Activated naive CD4-positive, alpha-beta T cell (primary cell): ENCODE results near the gene CETN3.
"Not testable (repeated sequence)": the region's sequence is repeated elsewhere in the genome, so short reads cannot be mapped to it uniquely, and the experiment has no call there.

Experiments
- DNase-seq, 4 experiments: peaks; one replicate each; lab custom pipeline; 2025; lab: John Stamatoyannopoulos, UW

The CETN3 gene

GRCh38 chr5:90383903-90384302 is 25.7 kb downstream of the CETN3 start:
- DNase-seq: no peak

- no peak for DNase-seq
These were observed 28.2 kb downstream of the CETN3 start for GRCh38 chr5:90381213-90381929.

DNA sequence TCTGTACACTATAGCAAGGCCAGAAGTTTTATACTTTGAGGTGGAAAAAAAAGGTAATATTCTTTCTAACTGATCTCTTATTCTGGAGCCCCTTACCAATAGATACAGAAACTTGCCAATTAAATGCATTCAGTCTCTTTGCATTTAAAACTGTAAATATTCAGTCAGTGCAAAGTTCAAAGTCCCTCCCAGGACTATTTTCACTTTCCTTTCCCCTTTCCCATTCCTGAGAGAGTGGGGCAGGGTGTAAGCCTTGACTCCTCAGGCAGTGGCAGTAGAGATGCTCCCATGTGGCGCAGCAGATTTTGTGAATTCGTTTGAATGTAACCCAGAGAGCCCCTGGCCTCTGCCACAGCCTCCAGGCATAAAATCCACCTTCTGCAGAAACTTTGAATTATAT is 29.9 kb downstream of the CETN3 start:
- DNase-seq: no peak

- DNase-seq: no peak
These were observed 30.8 kb downstream of the CETN3 start for GRCh38 chr5:90378752-90379151.

- not testable (repeated sequence) for DNase-seq
These were observed 38.3 kb downstream of the CETN3 start for GRCh38 chr5:90371269-90371668.

DNA sequence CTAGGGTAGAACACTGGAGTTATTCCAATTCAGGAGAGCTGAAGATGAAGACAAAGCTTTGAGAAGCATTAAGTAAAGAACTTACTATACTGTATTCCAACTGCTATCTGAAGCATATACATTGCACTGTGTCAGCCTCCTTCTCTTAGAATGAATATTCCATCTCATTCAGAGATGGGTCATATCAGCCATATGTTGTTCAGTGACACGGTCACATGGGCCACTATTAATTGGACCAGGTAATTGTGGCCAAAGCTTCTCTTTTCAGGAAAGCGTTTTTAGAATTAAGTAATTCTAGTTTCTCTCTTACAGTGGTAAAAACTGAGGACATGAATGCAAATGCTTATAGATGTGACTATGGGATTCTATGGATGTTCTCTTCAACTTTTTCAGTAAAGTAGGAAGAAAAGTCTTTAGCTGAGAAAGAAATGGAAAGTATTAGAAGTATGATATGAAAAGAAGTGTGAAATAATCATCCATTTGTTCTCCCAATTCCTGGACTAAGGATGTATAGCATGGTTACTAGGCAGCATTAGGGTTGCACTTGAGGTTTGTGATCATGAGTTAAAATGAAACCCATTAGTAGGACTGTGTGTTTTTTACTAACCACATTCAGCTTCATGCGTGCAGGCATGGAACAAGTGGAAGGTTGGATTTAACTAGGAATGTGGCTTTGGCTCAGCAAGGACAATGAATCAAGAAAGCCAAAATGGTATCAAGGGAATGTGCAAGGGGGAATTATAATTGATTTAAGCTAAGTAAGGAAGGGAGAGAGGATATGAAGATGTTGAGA is 40.9 kb downstream of the CETN3 start:
- no peak for DNase-seq

DNA sequence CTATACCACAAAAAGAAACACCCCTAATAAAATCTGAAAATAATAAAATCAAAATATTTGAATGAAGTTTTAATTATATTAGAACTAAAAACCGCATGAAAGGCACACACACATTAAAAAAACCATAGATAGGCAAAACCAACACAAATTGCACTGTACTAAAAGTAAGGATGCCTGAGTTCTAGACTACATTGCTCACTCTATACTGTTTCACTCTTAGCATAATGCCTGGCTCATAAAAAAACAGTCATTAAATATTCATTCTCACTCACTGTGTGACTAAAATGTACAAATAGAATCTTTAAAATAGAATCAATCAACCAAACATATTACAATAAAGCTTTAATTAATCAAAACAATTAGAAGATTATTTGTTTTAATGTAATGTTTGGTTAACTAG is 41.7 kb downstream of the CETN3 start:
- no peak for DNase-seq

DNA sequence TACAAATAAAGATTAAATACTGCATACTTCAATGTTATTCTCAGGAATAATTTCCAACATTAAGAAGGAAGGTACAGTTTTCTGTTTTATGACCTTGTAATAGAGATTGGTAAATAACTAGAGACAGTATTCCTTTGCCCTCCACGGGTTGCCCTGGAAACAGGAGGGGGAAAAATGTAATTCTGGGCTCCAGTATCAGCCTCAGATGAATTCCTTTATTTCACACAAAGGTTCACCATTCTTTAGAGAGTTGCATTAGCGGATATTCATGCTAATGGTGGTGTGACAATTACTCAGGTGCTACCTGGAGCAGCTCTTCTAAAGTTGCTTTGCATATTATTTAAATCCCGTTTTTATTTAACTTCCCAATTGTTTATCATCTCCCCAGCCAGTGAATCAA is 42.6 kb downstream of the CETN3 start:
- no peak for DNase-seq

DNA sequence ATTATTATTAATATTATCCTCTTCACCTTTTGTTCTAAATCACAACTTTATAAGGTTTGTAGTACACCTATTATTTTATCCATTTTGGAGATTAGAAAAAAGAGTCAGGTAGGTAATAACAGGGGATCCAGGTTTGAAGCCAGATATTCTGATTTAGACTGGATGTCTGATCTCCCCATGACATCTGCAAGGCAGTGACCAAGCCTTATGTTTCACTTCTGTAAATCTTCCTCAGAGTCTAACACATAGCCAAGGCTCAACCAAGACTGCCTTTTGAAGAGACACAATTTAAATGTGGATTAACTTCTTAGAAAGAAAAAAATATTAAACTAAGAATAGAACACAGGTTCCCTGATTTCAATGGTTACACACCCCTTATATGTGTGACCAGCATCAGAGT is 44.2 kb downstream of the CETN3 start:
- no peak for DNase-seq

- DNase-seq: no peak
These were observed 50.3 kb downstream of the CETN3 start for GRCh38 chr5:90359073-90359920.

GRCh38 chr5:90356622-90357021 is 52.9 kb downstream of the CETN3 start:
- no peak for DNase-seq

- DNase-seq: no peak
These were observed 53.4 kb downstream of the CETN3 start for GRCh38 chr5:90356176-90356575.

- DNase-seq: no peak
These were observed 53.9 kb downstream of the CETN3 start for GRCh38 chr5:90355635-90356034.

DNA sequence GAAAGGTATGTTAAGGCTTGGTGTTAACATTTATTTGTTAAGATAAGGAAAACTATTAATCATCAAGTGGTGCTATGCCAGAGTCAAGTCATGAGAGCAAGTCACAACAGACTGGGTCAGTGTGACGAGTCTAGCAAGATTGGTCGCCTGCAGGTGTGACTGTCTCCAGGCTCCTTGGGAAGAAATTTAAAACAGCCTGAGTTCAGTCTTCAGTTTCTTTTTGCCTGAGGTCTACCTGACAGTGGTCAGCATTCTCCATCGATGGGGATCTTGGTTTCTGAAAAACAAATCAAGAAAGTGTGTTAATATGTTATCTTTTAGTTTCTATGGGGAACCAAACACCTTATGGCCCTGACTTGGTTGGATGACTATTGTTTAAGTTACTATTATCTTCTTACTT is 56.3 kb downstream of the CETN3 start:
- DNase-seq: no peak

- no peak for DNase-seq
These were observed 58.5 kb downstream of the CETN3 start for GRCh38 chr5:90351101-90351500.

DNA sequence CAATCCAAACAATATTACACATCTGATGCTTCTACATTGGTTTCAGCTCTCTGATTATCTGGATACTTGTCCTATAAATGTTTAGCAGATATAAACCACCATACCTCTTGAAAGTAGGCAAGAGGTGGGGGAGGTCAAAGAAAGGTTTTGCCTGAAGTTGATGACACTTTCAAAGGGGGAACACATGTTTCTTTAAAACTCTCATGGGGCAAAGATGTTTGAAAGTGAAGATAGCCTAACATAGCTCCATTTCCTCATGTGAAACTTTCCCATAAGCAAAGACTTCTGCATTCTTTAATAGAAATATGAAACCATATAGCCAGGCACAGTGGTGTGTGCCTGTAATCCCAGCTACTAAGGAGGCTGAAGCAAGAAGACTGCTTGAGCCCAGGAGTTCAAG is 62.1 kb downstream of the CETN3 start:
- DNase-seq: no peak

- DNase-seq: no peak
These were observed 63.9 kb downstream of the CETN3 start for GRCh38 chr5:90345684-90346083.

- DNase-seq: no peak
These were observed 64.9 kb downstream of the CETN3 start for GRCh38 chr5:90344689-90345088.

DNA sequence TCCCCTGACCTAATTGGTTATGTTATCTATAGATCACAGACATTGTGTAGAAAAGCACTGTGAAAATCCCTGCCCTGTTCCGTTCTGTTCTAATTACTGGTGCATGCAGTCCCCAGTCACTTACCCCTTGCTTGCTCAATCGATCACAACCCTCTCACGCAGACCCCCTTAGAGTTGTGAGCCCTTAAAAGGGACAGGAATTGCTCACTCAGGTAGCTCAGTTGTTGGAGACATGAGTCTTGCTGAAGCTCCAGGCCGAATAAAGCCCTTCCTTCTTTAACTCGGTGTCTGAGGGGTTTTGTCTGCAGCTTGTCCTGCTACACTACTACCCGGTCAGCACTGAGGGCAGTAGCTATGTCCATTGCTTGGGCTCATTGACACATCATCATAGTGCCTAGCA is 65.8 kb downstream of the CETN3 start:
- not testable (repeated sequence) for DNase-seq

GRCh38 chr5:90342576-90342975 is 67.0 kb downstream of the CETN3 start:
- DNase-seq: no peak
